RPMI8226 (cell line): ENCODE results near the gene UQCRH.
"Not testable (repeated sequence)": the region's sequence is repeated elsewhere in the genome, so short reads cannot be mapped to it uniquely, and the experiment has no call there.

Source experiments
- DNase-seq: peaks from one replicate; pipeline ENCODE4 v3.0.0-alpha.2; 2015

The UQCRH gene

GRCh38 chr1:46300673-46301405, 2.7 kb upstream of the UQCRH start:
- peak; percentile 17 for DNase-seq

GRCh38 chr1:46301406-46301807, 2.1 kb upstream of the UQCRH start:
- DNase-seq: no peak

GRCh38 chr1:46301808-46302640, 1.5 kb upstream of the UQCRH start:
- DNase-seq: peak; percentile 83

GRCh38 chr1:46302641-46303037, 859 bp upstream of the UQCRH start:
- peak; percentile 48 for DNase-seq

- DNase-seq: no peak
Observed at GRCh38 chr1:46303872-46304326, 401 bp downstream of the UQCRH start.

DNA sequence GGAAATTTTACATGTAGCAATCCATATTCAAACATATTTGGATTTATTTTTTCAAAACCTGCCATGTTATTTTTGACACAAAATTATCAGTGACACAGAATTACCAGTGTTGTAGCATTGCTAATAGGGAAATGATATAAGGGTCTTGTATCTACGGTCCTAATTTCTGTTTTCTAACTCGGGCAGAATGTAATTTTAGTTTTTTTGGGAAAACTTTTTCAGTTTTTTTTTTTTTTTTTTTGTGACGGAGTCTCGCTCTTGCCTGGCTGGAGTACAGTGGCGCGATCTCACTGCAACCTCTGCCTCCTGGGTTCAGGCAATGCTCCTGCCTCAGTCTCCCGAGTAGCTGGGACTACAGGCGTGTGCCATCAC, 2.6 kb downstream of the UQCRH start:
- DNase-seq: no peak

GRCh38 chr1:46309401-46310159, 6.1 kb downstream of the UQCRH start:
- no peak for DNase-seq

- no peak for DNase-seq
Observed at GRCh38 chr1:46310321-46310720, 6.8 kb downstream of the UQCRH start.

DNA sequence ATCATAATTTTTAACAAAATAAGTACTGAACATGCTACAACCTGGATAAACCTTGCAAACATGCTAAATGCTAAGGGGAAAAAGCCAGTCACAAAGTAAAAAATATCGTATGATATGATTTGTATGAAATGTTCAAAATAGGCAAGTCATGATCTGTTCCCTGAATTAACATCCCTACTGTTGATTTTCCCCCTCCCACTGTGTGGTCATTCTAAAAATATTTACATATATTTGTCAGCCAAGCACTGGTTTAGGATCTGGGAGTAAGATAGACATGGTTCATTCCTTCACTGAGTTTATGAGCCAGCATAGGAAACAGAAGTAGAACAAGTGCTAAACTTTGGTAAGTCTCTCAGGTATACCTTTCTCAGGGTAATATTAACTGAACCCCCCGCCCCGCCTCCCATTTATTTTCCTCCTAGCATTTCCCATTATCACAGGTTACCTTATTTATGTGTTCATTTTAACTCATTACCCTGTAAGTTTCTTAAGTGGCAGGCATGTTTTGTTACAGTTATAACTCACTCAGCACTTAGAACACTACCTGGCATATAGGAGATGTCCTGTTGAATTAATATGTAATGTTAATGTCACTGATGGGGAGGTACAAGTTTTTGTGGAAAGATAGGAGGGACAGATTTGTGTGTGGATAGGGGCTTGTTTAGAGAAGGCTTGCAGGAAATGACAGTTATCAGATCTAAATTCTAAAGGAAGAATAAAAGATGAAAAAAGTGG, 12.3 kb downstream of the UQCRH start:
- DNase-seq: no peak

DNA sequence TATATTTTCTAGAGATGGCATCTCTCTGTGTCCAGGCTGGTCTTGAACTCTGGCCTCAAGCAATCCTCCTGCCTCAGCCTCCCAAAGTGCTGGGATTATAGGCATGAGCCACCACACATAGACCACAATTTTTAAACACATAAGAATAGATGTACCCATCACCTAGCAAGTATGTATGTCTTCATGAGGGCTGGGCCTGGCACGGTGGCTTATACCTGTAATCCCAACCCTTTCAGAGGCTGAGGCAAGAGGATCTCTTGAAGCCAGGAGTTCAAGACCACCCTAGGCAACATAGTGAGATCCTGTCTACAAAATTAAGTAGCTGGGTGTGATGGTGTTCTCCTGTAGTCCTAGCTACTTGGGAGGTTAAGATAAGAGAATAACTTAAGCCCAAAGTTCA, 13.8 kb downstream of the UQCRH start:
- DNase-seq: no peak

- DNase-seq: not testable (repeated sequence)
Observed at GRCh38 chr1:46319301-46319700, 15.8 kb downstream of the UQCRH start.

DNA sequence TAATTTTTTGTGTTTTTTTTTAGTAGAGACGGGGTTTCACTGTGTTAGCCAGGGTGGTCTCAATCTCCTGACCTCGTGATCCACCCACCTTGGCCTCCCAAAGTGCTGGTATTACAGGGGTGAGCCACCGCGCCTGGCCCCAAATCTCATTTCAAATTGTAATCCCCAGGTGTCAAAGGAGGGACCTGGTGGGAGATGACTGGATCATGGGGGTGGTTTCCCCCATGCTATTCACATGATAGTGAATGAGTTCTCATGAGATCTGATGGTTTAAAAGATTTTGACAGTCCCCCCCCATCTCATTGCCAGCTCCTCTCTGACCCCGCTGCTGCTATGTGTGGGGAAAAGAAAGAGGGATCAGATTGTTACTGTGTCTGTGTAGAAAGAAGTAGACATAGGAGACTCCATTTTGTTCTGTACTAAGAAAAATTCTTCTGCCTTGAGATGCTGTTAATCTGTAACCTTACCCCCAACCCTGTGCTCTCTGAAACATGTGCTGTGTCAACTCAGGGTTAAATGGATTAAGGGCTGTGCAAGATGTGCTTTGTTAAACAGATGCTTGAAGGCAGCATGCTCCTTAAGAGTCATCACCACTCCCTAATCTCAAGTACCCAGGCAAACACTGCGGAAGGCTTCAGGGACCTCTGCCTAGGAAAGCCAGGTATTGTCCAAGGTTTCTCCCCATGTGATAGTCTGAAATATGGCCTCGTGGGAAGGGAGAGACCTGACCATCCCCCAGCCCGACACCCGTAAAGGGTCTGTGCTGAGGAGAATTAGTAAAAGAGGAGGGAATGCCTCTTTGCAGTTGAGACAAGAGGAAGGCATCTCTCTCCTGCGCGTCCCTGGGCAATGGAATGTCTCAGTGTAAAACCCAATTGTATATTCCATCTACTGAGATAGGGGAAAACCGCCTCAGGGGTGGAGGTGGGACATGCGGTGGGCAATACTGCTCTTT, 16.7 kb downstream of the UQCRH start:
- DNase-seq: not testable (repeated sequence)

- not testable (repeated sequence) for DNase-seq
Observed at GRCh38 chr1:46322191-46322590, 18.7 kb downstream of the UQCRH start.

DNA sequence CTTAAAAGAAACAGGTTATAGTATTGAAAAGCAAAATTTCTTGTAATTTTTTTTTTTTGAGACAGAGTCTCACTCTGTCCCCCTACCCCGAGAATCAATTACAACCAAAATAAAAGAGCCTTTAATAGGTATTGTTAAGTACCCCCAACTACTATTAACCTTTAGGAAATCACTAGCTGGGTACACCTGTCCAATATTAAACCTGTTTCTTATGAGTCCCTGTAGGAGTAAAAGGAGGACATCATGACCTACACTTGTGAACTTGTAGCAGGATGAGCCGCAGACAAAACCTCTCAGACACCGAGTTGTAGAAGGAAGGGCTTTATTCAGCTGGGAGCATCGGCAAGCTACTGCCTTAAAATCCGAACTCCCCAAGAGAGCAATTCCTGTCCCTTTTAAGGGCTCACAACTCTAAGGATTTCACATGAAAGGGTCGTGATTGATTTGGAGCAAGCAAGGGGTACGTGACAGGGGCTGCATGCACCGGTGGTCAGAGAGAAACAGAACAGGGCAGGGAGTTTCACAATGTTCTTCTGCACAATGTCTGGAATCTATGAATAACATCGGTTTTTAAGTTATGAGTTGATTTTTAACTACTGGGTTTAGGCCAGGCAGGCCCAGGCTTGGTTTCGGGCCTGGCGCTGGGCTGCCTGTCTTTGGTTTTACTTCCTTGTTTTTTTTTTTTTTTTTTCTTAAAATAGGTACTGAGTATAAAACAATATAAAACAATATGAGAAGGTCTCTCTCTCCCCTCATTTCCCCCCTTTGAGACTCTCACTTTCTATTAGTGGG, 22.0 kb downstream of the UQCRH start:
- DNase-seq: peak; percentile 56

DNA sequence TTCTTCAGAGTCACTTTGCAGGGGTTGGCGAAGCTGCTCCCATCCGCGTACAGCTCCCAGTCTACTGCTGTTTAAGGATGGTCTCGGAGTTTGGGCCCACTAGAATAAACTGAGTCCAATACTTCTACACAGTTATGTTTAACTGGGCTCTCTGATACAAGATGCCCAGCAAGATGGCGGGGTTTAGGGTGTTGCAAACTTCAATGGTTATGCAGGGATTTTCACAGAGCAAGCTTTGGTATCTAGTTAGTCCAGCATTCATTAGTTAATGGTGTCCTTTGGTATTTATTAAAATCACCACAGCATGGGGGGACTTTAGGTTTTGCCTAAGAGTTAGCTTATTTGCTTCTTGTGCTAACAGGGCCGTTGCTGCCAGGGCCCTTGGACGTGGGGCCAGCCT, 24.7 kb downstream of the UQCRH start:
- DNase-seq: not testable (repeated sequence)

DNA sequence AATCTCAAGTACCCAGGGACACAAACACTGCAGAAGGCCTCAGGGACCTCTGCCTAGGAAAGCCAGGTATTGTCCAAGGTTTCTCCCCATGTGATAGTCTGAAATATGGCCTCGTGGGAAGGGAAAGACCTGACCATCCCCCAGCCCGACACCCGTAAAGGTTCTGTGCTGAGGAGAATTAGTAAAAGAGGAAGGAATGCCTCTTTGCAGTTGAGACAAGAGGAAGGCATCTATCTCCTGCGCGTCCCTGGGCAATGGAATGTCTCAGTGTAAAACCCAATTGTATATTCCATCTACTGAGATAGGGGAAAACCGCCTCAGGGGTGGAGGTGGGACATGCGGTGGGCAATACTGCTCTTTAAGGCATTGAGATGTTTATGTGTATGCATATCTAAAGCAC, 26.3 kb downstream of the UQCRH start:
- DNase-seq: not testable (repeated sequence)

- DNase-seq: not testable (repeated sequence)
Observed at GRCh38 chr1:46330381-46330780, 26.9 kb downstream of the UQCRH start.

DNA sequence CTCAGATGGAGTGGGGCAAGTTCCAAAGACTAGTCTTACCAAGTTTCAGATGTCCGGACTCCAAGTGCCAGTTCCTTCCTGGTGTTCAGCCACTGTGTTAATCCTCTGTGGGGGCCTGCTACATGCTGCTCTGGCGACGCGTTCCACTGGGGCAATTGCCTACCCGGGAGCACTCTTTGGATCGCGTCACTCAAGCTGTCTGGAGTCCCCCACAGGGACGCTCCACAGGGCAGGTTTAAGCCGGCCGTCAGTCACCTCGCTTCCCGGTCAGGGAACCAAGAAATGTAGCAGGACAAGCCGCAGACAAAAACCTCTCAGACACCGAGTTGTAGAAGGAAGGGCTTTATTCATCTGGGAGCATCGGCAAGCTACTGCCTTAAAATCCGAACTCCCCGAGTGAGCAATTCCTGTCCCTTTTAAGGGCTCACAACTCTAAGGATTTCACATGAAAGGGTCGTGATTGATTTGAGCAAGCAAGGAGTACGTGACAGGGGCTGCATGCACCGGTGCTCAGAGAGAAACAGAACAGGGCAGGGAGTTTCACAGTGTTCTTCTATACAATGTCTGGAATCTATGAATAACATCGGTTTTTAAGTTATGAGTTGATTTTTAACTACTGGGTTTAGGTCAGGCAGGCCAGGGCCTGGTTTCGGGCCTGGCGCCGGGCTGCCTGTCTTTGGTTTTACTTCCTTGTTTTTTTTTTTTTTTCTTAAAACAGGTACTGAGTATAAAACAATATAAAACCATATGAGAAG, 28.5 kb downstream of the UQCRH start:
- DNase-seq: peak; percentile 67

DNA sequence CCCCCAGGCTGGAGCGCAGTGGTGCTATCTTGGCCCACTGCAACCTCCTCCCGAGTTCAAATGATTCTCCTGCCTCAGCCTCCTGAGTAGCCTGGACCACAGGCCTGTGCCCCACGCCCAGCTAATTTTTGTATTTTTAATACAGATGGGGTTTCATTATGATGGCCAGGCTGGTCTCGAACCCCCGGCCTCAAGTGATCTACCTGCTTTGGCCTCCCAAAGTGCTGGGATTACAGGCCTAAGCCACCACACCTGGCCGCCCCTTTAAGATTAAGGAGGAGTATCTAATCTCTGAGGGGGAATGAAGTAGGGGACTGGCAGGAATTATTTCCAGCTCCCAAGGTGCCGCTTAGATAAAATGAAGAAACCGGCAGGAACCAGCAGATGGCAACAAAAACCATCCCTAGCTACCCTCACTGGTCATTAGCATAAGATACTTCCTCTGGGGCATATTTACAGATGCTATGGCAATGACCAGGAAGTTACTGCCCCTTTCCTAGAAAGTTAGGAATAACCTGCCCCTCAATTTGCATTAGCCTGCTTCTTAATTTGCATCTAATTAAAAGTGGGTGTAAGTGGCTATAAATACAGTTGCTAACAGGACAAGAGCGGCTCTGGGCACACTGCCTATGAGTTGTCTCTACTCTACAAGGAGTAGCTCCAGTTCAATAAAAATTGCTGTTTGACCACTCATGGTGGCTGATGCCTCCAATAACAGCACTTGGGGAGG, 30.0 kb downstream of the UQCRH start:
- peak; percentile 61 for DNase-seq
